Measurements from ENCODE around the gene PAOX. TPM values are rescaled to one million over a fixed set of nuclear protein-coding genes. Genes with fewer than 3 reads are reported as not detected.
"Not testable (repeated sequence)": the region's sequence is repeated elsewhere in the genome, so short reads cannot be mapped to it uniquely, and the experiment has no call there.

Gene PAOX
- total RNA-seq, 2 donors from 2014 or later = 9.7 to 11.1 TPM

DNA sequence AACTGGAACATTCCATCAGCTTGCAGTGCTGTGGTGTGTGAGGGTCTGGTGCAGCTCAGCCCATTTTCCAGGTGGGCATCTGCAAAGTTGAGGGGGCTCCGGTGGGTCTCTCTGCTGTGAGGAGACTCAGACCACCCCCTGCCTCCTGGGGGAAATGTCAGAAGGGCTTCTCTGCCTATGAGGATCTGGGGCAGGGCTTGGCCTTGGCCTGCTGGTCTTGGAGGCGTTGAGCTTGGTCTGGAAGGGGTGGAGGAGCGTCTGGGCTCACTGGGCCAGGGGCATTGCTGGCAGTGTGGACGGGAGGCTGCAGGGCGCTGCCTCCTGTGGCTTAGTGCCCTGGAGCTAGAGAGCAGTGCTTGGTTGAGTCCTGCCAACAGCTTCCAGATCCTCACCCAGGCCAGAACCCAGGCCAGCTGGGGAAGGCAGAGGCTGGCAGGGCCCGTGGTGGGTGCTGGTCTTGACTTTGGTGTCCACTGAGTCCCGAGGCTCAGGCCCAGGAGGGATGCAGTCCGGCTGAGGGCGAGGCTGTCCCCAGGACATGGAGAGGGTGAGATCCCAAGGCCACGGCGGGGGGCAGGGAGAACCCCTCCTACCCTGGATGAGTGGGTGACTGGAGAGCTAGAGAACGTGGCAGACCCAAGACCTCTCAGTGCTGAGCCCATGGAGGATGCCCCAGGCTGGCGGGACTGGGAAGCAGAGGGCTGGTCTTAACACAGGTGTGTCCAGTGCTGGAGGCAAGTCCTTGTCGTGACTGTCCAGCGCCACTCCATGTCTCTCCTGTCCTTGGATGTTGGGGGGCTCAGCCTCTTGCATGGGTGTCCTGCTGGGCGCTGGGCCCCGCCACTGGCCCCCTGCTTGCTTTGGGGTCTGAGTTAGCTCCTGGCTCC is 42.5 kb downstream of the PAOX start:
- WGBS, 2 experiments (ENCODE audit: insufficient coverage in 1 of 2, insufficient read length in 1 of 2) = 88 to 95% methylated on average over 11 to 16 of the region's 17 CpGs

DNA sequence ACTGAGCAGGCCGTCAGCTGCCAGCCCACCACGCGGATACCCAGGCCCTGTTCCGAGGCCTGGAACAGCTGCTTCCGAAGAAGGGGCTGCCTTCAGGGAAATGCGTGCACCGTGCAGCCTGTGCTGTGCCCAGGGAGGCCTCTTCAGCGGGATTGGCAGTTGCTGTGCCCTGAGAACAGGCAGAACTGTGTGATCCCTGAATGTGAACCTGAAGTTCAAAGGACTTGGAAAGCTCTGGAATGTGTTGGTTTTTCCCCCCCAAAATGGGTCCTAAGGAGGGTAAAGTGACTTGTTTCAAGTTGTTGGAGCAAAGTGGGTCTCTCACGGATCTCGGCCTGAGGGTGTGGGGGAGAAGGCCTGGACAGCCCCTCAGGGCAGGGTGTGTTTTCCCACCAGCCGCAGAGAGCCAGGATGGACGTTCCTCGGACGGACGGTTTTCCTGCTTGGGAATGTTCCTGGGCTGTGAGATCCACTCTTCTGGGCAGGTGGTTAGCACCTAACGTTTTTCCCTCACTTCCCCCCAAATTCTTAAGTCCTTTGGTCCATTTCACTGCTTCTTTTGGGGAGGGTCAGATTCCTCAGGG is 43.3 kb downstream of the PAOX start:
- no peak overlapping the region for H3K9ac ChIP-seq (ENCODE audit: extremely low read depth, low read length, poor library complexity, severe bottlenecking)
- no peak overlapping the region for H3K4me3 ChIP-seq (ENCODE audit: low read length)
- H3K4me3 Mint-ChIP-seq = no peak overlapping the region
- H3K4me1 ChIP-seq (ENCODE audit: control insufficient read depth, insufficient read depth, low read length) = no peaks in the 10 kb centered on the region
- DNase-seq = peak; percentile 59
- WGBS, 2 experiments (ENCODE audit: insufficient coverage in 1 of 2, insufficient read length in 1 of 2) = 84 to 94% methylated on average over 13 to 16 of the region's 16 CpGs
- no peaks in the 10 kb centered on the region for H3K4me1 Mint-ChIP-seq
- no peak overlapping the region for H3K27ac Mint-ChIP-seq
- no peaks in the 10 kb centered on the region for H3K9me3 ChIP-seq (ENCODE audit: control insufficient read depth, low read length)
- no peaks in the 10 kb centered on the region for H3K9me3 Mint-ChIP-seq
- H3K36me3 Mint-ChIP-seq (ENCODE audit: low read depth) = peaks cover 20% of the 10 kb centered on the region
- no peak overlapping the region for H3K27ac ChIP-seq (ENCODE audit: low read depth, low read length)
- peaks cover 7% of the 10 kb centered on the region for H3K27me3 ChIP-seq (ENCODE audit: control insufficient read depth, insufficient read depth, low read length, poor library complexity, severe bottlenecking)
- H3K36me3 ChIP-seq (ENCODE audit: control insufficient read depth, insufficient read depth, low read length) = peaks cover 4% of the 10 kb centered on the region
- TF ChIP-seq, protein P1, sequence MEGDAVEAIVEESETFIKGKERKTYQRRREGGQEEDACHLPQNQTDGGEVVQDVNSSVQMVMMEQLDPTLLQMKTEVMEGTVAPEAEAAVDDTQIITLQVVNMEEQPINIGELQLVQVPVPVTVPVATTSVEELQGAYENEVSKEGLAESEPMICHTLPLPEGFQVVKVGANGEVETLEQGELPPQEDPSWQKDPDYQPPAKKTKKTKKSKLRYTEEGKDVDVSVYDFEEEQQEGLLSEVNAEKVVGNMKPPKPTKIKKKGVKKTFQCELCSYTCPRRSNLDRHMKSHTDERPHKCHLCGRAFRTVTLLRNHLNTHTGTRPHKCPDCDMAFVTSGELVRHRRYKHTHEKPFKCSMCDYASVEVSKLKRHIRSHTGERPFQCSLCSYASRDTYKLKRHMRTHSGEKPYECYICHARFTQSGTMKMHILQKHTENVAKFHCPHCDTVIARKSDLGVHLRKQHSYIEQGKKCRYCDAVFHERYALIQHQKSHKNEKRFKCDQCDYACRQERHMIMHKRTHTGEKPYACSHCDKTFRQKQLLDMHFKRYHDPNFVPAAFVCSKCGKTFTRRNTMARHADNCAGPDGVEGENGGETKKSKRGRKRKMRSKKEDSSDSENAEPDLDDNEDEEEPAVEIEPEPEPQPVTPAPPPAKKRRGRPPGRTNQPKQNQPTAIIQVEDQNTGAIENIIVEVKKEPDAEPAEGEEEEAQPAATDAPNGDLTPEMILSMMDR (conservative IDR thresholded peaks at IDR 0.05) = no peak
- peaks cover 20% of the 10 kb centered on the region for H3K27me3 Mint-ChIP-seq (ENCODE audit: insufficient read depth)

More for the DNA sequence above, 42.5 kb downstream of the PAOX start:
- Histone ChIP-seq H3K4me3 (ENCODE audit: low read length) (no peak overlapping the region), H3K27me3 (ENCODE audit: control insufficient read depth, insufficient read depth, low read length, poor library complexity, severe bottlenecking) (peaks cover 7% of the 10 kb centered on the region), H3K9ac (ENCODE audit: extremely low read depth, low read length, poor library complexity, severe bottlenecking) (no peak overlapping the region), H3K4me1 (ENCODE audit: control insufficient read depth, insufficient read depth, low read length) (no peaks in the 10 kb centered on the region), H3K36me3 (ENCODE audit: control insufficient read depth, insufficient read depth, low read length) (peaks cover 4% of the 10 kb centered on the region), H3K27ac (ENCODE audit: low read depth, low read length) (no peak overlapping the region), H3K9me3 (ENCODE audit: control insufficient read depth, low read length) (no peaks in the 10 kb centered on the region)
- Mint-ChIP-seq H3K36me3 (ENCODE audit: low read depth) (peaks cover 20% of the 10 kb centered on the region), H3K9me3 (no peaks in the 10 kb centered on the region), H3K4me3 (no peak overlapping the region), H3K4me1 (no peaks in the 10 kb centered on the region), H3K27me3 (ENCODE audit: insufficient read depth) (peaks cover 20% of the 10 kb centered on the region), H3K27ac (no peak overlapping the region)
- TF ChIP-seq, protein P1 (conservative IDR thresholded peaks at IDR 0.05) = no peak
- DNase-seq = peak; percentile 57

DNA sequence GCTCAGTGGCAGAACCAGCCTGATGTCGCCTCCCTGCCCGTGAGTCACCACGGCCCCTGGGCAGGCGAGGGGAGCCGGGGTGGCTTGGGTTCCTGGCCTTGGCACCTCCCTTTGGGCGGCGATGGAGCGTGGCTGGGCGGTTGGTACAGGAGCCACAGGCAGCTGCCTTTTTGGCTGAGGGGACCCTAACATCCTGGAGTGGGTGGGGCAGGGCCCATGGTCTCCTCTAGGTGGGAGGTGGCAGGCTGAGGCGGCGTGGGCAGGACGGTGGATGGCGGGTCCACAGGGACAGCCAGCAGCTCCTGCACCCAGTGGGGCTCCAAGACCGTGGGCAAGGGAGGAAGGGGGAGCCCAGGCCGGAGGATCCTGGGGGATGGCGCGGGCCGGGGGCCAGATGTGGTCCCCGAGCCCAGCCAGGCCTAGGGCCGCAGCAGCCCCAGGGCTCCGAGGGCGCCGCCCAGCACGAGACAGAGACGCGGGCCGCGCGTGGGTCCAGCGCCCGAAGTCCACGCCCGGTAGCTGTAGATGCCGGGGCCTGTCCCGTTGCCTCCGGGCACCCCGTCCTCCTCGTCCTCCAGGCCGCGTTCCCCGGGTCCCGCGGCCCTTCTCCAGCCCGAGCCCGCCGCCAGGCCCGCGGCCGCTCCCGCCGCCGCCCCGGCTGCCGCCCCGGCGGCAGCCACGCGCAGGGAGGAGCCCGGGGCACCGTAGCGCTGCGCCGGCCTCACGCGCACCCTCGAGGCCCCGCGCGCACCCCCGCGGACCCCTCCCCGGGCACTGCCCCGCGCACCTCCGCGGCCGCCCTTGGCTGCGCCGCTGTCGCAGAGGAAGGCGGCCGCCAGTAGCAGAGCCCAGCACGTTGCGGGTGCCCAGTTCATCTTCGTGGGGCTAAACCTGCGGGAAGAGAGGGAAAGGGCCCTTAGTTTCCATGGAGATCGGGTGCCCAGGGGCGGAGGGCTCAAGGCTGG is 44.0 kb downstream of the PAOX start:
- peaks cover 4% of the 10 kb centered on the region for H3K36me3 ChIP-seq (ENCODE audit: control insufficient read depth, insufficient read depth, low read length)
- no peak overlapping the region for H3K4me3 ChIP-seq (ENCODE audit: low read length)
- H3K9ac ChIP-seq (ENCODE audit: extremely low read depth, low read length, poor library complexity, severe bottlenecking) = no peak overlapping the region
- TF ChIP-seq, protein P1 (conservative IDR thresholded peaks at IDR 0.05) = no peak
- WGBS, 2 experiments (ENCODE audit: insufficient coverage in 1 of 2, insufficient read length in 1 of 2) = 31 to 72% methylated on average over 24 to 88 of the region's 88 CpGs
- H3K9me3 ChIP-seq (ENCODE audit: control insufficient read depth, low read length) = no peaks in the 10 kb centered on the region
- H3K27me3 ChIP-seq (ENCODE audit: control insufficient read depth, insufficient read depth, low read length, poor library complexity, severe bottlenecking) = peaks cover 7% of the 10 kb centered on the region
- Mint-ChIP-seq H3K4me1 (no peaks in the 10 kb centered on the region), H3K9me3 (no peaks in the 10 kb centered on the region), H3K36me3 (ENCODE audit: low read depth) (peaks cover 20% of the 10 kb centered on the region), H3K4me3 (peak overlapping the region; percentile 34), H3K27ac (no peak overlapping the region), H3K27me3 (ENCODE audit: insufficient read depth) (peaks cover 20% of the 10 kb centered on the region)
- peak; percentile 66 for DNase-seq
- no peak overlapping the region for H3K27ac ChIP-seq (ENCODE audit: low read depth, low read length)
- H3K4me1 ChIP-seq (ENCODE audit: control insufficient read depth, insufficient read depth, low read length) = no peaks in the 10 kb centered on the region

DNA sequence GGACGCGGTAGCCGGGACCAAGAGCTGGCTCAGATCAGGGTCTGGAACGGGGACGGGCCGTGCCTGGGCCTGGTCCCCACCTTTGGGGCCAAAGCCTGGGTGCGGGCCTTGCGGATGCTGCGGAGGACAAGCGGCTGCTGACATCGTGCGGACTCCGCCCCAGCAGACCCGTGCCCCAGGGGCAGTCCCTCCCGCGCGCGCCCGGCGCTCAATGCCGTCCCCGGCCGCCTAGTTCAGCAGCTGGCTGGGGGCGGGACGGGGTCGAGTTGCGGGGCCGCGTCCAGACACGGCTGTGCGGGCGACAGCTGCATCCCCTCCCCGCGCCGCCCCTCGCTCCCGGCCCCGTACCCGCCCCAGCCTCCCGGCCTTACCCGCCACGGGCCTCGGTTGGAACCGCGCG is 45.0 kb downstream of the PAOX start:
- not testable (repeated sequence) for H3K4me3 Mint-ChIP-seq; H3K9me3 ChIP-seq (ENCODE audit: control insufficient read depth, low read length); H3K36me3 ChIP-seq (ENCODE audit: control insufficient read depth, insufficient read depth, low read length); H3K27ac ChIP-seq (ENCODE audit: low read depth, low read length); H3K9me3 Mint-ChIP-seq; H3K4me1 Mint-ChIP-seq; H3K9ac ChIP-seq (ENCODE audit: extremely low read depth, low read length, poor library complexity, severe bottlenecking); H3K4me3 ChIP-seq (ENCODE audit: low read length); H3K27me3 ChIP-seq (ENCODE audit: control insufficient read depth, insufficient read depth, low read length, poor library complexity, severe bottlenecking); H3K4me1 ChIP-seq (ENCODE audit: control insufficient read depth, insufficient read depth, low read length); H3K27ac Mint-ChIP-seq
- peaks cover 20% of the 10 kb centered on the region for H3K27me3 Mint-ChIP-seq (ENCODE audit: insufficient read depth)
- H3K36me3 Mint-ChIP-seq (ENCODE audit: low read depth) = peaks cover 14% of the 10 kb centered on the region
- 5% methylated on average over 8 of the region's 46 CpGs; no CpG with 5 or more reads in 1 of the 2 experiments for WGBS, 2 experiments (ENCODE audit: insufficient coverage in 1 of 2, insufficient read length in 1 of 2)
- DNase-seq = peak; percentile 42

Data from endodermal cell (in vitro differentiated cells).